ENCODE measurements around the gene PMF1. TPM values are rescaled to one million over a fixed set of nuclear protein-coding genes. Genes with fewer than 3 reads are reported as not detected.

The PMF1 gene
- total and polyA plus RNA-seq, 2 experiments from 2014 or later: 112 to 118 TPM

DNA sequence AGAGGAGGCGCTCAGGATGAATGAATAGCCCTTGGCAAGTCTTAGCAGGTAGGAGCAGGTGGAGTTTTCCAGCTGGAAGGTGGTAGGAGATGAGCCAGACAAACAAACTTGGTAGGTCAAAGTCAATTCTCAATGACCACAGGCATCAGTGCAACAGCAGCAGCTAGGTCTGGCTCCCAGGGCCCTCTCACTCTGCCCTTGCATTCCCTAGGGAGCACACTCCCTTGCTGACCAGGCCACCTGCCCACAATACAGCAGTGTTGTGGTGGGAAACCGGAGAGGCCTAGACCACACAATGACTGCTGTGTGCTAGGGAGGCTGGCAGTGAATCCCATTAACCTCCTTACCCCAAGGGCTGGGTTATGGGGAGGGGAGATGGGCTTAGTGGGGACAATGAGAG is 48.1 kb downstream of the PMF1 start (continued):
- TF ChIP-seq ZNF462 (CRISPR knock-in tag; IDR thresholded peaks at IDR 0.05): no peak

DNA sequence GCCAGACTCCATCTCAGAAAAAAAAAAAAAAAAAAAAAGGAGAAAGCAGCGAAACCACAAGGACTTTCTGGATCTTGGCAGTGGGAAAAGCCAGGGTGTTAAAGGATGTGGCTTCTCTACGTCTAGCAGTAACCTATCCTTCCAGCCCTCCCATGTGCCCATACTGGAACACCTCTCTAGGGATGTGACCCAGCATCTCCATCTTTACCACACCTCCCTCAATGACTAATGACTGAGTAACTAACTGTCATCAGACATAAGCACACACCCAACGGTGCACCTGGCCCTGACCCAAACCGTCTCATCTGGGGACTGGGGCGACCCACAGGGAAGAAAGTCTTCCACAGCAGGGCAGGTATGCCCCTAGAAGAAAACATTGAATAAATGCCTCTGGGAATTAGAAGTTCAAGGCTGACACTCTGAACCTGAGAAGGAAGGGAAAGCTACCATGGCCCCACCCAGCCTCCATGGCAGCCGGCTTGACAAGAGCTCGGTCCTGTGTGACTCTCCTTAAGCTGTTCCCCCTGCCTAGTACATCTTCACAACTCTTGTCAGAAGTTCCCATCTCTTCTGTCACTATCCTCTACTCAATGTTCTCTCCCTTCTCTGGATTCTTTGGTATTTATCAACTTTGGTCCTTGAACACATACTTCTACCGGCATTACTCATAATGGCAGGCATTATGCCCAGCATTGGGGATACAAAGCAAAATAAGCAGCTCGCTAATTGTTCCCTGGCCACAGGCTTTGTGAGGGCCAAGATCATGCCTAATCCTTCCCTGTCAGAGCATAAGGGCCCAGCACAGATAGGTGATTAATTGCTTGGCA is 49.9 kb downstream of the PMF1 start:
- Histone ChIP-seq H3K27me3 (ENCODE audit: insufficient read depth) (no peaks in the 10 kb centered on the region), H3K79me2 (replicated peaks; ENCODE audit: insufficient read depth) (no peaks in the 10 kb centered on the region), H2AFZ (no peak overlapping the region), H3K4me2 (no peak overlapping the region), H3K27ac (ENCODE audit: low read depth) (no peak overlapping the region), H3K9me2 (ENCODE audit: insufficient read depth) (no peaks in the 10 kb centered on the region), H3K4me3 (no peak overlapping the region), H4K20me1 (replicated peaks; ENCODE audit: insufficient read depth) (peaks cover 27% of the 10 kb centered on the region), H3K36me3 (ENCODE audit: insufficient read depth) (peaks cover 83% of the 10 kb centered on the region), H3F3A (replicated peaks; ENCODE audit: low read depth) (peaks cover 20% of the 10 kb centered on the region; the same call in 1 of the 2 replicates), H3K4me1 (ENCODE audit: insufficient read depth) (no peaks in the 10 kb centered on the region)
- Mint-ChIP-seq H3K27ac (no peak overlapping the region), H3K36me3 (ENCODE audit: low read depth) (peaks cover 89% of the 10 kb centered on the region), H3K4me3 (no peak overlapping the region), H3K4me1 (no peaks in the 10 kb centered on the region), H3K9me3 (no peaks in the 10 kb centered on the region), H3K27me3 (ENCODE audit: insufficient read depth, low read depth, poor library complexity) (peaks cover 3% of the 10 kb centered on the region)
- TF ChIP-seq REST (IDR thresholded peaks at IDR 0.05; ENCODE audit: unreplicated experiment) (no peak), EZH2phosphoT487 (IDR thresholded peaks at IDR 0.05; ENCODE audit: unreplicated experiment) (peak; percentile 18), JUNB (IDR thresholded peaks at IDR 0.05; ENCODE audit: unreplicated experiment) (no peak)
- DNase-seq (ENCODE audit: low spot score) (no peak), ATAC-seq (no peak)
